SJSA1 (cell line): Measurements from ENCODE around the gene GFM1. TPM values are rescaled to one million over a fixed set of nuclear protein-coding genes. Genes with fewer than 3 reads are reported as not detected.
A peak's percentile ranks its signal among the peaks of the same experiment; 100 is the strongest.

Experiments used
- DNase-seq, 2 experiments: peaks; one replicate each; pipeline ENCODE4 v3.0.0-alpha.2; 2015 to 2020; ENCODE audit warnings: low spot score in 2 of 2, low read depth in 1 of 2
- H3K27ac ChIP-seq: fragments of 250-450 bp; sonication (Bioruptor Pico); 2 replicates; pipeline ENCODE4 v1.5.1; 2020; ENCODE audit warnings: mild to moderate bottlenecking, moderate library complexity
- H3K27me3 ChIP-seq: fragments of 250-450 bp; sonication (Bioruptor Pico); replicated peaks from 2 replicates; pipeline ENCODE4 v1.5.1; 2020; ENCODE audit warnings: mild to moderate bottlenecking, moderate library complexity
- H3K36me3 ChIP-seq: fragments of 250-450 bp; sonication (Bioruptor Pico); 2 replicates; pipeline ENCODE4 v1.5.1; 2020; ENCODE audit warnings: mild to moderate bottlenecking
- H3K4me1 ChIP-seq: fragments of 250-450 bp; sonication (Bioruptor Pico); replicated peaks from 2 replicates; pipeline ENCODE4 v1.6.1; 2021; ENCODE audit warnings: mild to moderate bottlenecking
- H3K4me3 ChIP-seq: fragments of 250-450 bp; sonication (Bioruptor Pico); 2 replicates; pipeline ENCODE4 v1.5.1; 2020; ENCODE audit warnings: mild to moderate bottlenecking
- H3K9me3 ChIP-seq: fragments of 250-450 bp; sonication (Bioruptor Pico); replicated peaks from 2 replicates; pipeline ENCODE4 v1.5.1; 2020; ENCODE audit warnings: mild to moderate bottlenecking
- total RNA-seq: library from RNA; depleted of rRNA; stranded (reverse); fragments of >200 nt; shearing (Covaris generic); gene quantifications from 2 replicates; pipeline ENCODE4 v1.2.3, GENCODE V29; 2014

GFM1 gene
- total RNA-seq, 1 experiment from 2014 or later = 33.4 TPM

DNA sequence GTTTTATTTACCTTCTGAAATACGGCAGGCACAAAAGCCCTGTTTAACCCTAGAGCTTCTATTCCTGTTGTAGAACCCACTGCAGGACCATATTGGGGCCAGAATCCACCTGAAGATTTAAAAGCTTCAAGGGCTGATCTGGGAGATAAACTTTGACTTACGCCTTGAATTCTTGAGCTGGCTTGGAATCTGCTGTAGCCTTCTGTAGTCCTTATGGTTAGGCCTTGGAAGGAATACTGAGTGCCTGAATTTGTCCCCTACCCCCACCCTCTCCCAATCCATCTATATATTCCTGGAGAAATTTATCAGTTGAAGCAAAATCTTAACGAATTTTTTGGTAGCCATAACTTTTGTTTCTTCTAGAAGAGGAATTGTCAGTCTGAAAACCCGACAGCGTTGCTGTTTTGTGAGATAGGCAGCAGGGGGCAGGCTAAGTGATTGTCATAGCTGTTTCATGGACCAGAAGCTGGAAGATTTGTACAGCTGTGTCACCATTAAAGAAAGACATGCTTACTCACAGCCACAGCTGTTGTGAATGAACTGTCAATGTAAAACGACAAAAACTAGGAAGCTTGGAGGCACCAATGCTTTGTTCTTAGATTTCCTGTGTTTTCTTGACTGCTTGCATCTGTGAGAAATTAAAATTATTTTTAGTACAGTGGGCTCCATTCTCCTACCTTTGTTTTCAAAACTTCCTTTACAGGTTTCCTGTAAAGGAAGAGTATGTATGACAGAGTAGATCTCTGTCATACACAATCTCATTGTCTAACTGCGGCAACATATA, 15.3 kb downstream of the GFM1 start:
- DNase-seq = peak; percentile 52 to 62
- Histone ChIP-seq H3K36me3 (peaks cover 76% of the 10 kb centered on the region), H3K4me3 (no peak overlapping the region), H3K4me1 (0 out of 2 replicates have a peak, but pooled peaks cover 3% of the 10 kb centered on the region), H3K27ac (no peak overlapping the region), H3K9me3 (no peaks in the 10 kb centered on the region), H3K27me3 (no peaks in the 10 kb centered on the region)

DNA sequence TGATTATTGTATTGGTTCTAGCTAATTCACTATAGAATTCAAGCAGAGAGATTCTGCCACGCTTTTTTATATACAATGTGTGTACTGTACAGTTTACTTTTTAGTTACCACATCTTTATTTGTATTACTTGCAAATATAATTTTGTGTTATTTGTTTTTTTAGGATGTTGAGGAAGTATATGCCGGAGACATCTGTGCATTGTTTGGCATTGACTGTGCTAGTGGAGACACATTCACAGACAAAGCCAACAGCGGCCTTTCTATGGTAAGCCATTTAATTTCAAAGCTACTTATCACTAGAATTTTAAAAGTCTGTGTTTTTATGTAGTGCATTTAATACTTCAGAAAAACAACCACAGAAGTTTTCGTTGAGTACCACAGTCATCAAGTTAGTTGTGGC, 16.4 kb downstream of the GFM1 start:
- peaks cover 77% of the 10 kb centered on the region for H3K36me3 ChIP-seq

DNA sequence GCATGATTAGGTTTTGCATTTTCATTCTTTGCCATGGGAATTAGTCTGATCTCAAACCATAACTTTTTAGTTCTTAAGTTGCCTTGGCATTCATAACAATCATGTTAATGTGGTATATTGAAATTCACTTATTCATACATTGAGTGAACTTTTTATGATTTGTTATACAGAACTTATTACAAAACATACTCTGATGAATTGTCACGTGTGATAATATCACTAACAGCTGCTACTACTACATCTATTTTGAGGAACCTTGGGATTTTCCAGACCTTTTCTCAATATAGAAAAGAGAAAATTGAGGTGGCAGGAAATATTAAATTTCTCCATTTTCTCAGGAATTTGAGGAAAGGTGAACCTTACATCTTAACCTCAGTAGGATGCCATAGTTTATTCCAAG, 18.9 kb downstream of the GFM1 start:
- 0 out of 2 replicates have a peak, but pooled peaks cover 3% of the 10 kb centered on the region for H3K4me1 ChIP-seq
- DNase-seq = no peak
- no peaks in the 10 kb centered on the region for H3K27me3 ChIP-seq
- H3K4me3 ChIP-seq = no peak overlapping the region
- no peaks in the 10 kb centered on the region for H3K9me3 ChIP-seq
- peaks cover 82% of the 10 kb centered on the region for H3K36me3 ChIP-seq
- no peak overlapping the region for H3K27ac ChIP-seq

More for the DNA sequence above, 16.4 kb downstream of the GFM1 start:
- 0 out of 2 replicates have a peak, but pooled peaks cover 3% of the 10 kb centered on the region for H3K4me1 ChIP-seq
- no peaks in the 10 kb centered on the region for H3K27me3 ChIP-seq
- no peak for DNase-seq
- no peak overlapping the region for H3K4me3 ChIP-seq
- H3K9me3 ChIP-seq = no peaks in the 10 kb centered on the region
- no peak overlapping the region for H3K27ac ChIP-seq

DNA sequence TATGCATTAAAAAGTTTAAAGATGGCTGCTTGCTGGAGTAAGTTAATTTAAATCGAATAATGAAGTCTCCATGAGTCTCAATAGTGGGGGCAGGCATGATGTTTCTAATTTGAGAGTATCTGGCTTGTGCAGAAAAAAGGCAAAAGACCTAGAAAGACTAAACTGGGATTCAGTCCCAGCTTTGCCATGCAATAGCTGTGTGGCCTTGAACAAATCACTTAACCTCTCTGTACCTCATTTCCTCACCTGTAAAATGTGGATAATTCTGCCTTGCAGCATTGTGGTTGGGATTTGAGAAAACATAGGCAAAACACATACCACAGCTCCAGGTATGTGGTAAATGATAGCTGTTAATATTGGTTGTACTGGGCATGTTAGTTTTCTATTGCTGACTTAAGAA, 19.5 kb downstream of the GFM1 start:
- Histone ChIP-seq H3K27ac (no peak overlapping the region), H3K4me1 (0 out of 2 replicates have a peak, but pooled peaks cover 3% of the 10 kb centered on the region), H3K4me3 (no peak overlapping the region), H3K36me3 (peaks cover 79% of the 10 kb centered on the region), H3K27me3 (no peaks in the 10 kb centered on the region), H3K9me3 (no peaks in the 10 kb centered on the region)
- DNase-seq = no peak

DNA sequence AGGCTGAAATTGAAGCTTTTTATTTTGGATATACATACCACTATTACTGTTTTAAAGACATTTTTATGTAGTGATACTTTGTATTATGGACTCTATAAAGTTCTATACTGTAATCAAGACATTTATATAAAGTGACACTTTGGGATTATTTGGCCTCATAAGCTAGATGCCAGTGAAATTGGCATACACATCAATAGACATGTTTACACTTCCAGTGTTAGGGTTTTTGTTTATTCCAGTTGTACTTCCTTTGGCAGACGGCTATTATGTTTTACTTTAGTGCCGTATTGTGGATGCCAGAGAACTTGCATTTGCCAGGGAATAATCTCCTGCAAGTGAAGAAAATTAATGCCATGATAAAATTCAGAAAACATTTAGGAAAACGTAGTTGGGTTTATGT, 22.1 kb downstream of the GFM1 start:
- H3K36me3 ChIP-seq = peaks cover 66% of the 10 kb centered on the region
- H3K4me1 ChIP-seq = no peaks in the 10 kb centered on the region
- no peak for DNase-seq
- H3K27ac ChIP-seq = no peak overlapping the region
- no peaks in the 10 kb centered on the region for H3K27me3 ChIP-seq
- H3K9me3 ChIP-seq = no peaks in the 10 kb centered on the region
- no peak overlapping the region for H3K4me3 ChIP-seq

DNA sequence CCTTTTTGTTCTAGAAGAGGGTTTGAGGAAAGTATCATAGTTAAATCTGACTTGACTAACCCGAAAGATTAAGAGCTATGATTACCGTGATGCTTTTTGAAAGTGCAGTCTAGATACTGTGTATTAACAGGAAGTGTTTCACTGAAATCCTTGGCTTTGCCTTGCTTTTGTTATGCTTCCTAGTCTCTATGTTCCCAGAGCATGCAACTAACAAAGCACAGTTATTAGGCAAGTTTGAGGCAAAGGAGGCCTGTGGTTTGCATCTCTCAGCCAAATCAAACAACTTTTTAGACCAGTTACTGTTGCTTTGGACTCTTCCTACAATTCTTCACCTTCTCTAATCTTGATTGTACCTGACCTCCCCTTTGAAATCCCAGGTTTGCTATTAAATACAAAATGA, 24.2 kb downstream of the GFM1 start:
- Histone ChIP-seq H3K4me1 (no peaks in the 10 kb centered on the region), H3K36me3 (peaks cover 56% of the 10 kb centered on the region), H3K4me3 (no peak overlapping the region), H3K9me3 (no peaks in the 10 kb centered on the region), H3K27ac (no peak overlapping the region), H3K27me3 (no peaks in the 10 kb centered on the region)
- no peak for DNase-seq

DNA sequence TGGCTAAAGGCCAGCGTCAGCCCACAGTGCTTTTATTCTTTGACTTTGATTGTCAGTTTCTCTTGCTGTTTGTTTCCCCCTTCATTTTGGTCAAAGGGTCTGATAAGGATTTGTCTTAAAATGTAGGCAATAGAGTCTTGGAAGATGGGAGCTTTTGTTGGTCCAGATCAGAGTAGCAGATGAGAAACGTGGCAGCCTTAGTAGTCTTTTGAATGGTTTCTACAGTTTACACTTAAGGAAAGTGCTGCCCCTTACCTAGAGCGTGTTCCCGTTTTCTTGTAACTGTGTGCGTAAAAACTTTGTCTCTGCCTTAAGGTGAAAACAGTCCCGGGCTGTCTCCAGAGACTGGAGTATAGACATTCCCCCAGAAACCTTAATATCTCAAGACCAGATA, 27.5 kb downstream of the GFM1 start:
- no peak for DNase-seq
- Histone ChIP-seq H3K4me1 (no peaks in the 10 kb centered on the region), H3K36me3 (peaks cover 27% of the 10 kb centered on the region), H3K27me3 (no peaks in the 10 kb centered on the region), H3K4me3 (no peak overlapping the region), H3K9me3 (no peaks in the 10 kb centered on the region), H3K27ac (no peak overlapping the region)

DNA sequence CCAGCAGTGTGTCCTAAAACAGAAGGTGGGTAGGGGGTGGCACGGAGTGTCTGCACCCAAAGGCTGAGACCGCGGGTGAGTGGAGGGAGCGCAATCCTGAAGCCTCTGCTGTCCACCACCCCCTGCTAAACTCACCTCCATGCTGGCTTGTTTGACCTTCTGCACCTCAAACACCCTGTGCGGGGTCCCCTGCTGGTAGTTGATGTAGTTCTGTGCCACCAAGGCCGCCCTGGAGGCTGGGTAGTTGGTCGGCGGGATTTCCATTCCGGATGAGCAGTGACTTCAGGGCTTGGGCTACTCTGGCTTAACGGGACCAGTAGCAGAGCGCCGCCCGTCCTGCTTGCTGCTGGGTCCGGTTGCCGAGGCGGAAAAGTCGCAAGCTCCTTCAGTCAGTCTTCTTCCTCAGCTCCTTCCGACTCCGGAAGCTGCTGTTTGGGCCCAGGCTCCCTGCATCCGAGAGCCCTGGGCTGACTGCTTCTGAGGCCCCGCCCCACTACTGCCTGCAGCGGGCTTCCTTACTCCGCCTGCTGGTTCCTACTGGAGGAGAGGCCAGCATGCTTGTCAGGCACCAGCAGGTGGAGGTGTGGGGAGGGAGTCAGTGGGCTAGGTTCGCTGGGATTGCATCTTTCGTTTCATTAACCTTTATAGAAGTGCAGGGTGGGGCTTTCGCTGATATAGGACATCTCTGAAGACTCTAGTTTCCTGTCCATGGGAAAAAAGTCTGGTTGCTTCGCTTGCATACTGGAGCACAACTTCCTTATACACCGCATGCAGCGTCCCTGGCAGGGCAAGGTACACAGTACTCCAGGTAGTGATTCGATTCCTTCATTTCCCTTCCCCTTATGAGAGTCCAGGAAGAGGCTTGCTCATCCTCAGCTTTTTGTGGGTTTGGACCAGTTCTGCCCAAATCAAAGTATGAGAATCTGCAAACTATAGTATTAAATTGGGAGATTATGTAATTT, 28.2 kb downstream of the GFM1 start, which contains the start of gene LXN:
LXN (minus strand) TSS at position 434 of the 962 bp plus-strand sequence; CDS start at position 264, 170 bp downstream.
- H3K4me1 ChIP-seq = no peaks in the 10 kb centered on the region
- DNase-seq = no peak
- H3K9me3 ChIP-seq = no peaks in the 10 kb centered on the region
- H3K36me3 ChIP-seq = peaks cover 23% of the 10 kb centered on the region
- H3K27ac ChIP-seq = no peak within 1 kb of the TSS
- no peak within 1 kb of the TSS for H3K4me3 ChIP-seq
- H3K27me3 ChIP-seq = no peaks in the 10 kb centered on the region

DNA sequence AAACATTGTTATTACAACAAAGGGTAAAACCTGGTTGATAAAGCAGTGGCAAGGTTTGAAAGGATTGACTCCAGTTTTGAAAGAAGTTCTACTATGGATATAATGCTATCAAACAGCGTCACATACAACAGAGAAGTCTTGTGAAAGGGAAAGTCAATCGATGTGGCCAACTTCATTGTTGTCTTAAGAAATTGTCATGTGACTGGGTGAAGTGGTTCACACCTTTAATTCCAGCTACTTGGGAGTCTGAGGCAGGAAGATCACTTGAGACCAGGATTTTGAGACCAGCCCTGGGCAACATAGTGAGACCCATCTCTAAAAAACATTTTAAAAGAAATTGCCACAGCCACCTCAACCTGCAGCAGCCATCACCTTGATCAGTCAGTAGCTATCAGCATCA, 34.4 kb downstream of the GFM1 start:
- Histone ChIP-seq H3K27me3 (no peaks in the 10 kb centered on the region), H3K4me3 (no peak overlapping the region), H3K9me3 (no peaks in the 10 kb centered on the region), H3K27ac (no peak overlapping the region), H3K4me1 (peaks cover 14% of the 10 kb centered on the region), H3K36me3 (peaks cover 25% of the 10 kb centered on the region)
- DNase-seq = no peak

DNA sequence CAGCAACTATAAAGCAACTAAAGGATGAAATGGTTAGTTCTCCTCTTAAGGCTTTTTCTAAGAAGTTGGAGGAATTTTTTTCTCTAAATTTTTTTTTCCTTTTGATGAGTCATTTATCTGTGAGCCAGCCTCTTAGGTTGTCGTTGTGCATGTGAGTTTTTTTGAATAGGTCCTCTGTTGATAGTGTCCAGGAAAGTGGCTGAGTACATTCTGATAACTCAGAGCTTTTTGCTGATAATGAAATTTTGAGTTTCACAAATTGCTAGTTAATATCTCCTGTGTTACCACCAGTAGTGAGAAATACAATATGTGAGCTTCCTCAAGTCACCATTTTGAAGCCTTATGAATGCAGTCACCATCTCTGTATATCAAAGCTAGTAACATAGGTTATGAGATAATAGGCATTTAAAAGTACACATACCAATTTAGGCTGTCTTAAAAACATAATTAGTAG, 35.2 kb downstream of the GFM1 start:
- Histone ChIP-seq H3K4me1 (peaks cover 18% of the 10 kb centered on the region), H3K4me3 (no peak overlapping the region), H3K27ac (no peak overlapping the region), H3K27me3 (no peaks in the 10 kb centered on the region), H3K36me3 (peaks cover 28% of the 10 kb centered on the region), H3K9me3 (no peaks in the 10 kb centered on the region)
- no peak for DNase-seq

DNA sequence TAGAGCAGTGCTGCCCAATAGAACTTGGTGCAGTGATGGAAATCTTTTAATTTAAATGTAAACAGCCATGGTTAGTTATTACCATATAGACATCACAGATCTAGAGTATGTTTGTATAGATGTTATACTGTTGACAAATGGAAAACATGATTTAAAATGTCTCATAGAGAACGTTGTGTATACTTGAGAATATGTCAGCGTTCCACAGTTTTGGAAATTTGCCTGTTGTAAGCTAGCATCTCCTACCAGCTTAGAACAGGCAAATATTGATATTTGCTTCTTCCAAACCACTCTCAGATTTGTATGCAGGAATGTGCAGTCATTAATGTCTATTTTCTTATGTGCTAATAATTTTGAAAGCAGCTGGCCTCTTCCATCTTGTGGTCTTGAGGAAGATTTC, 36.5 kb downstream of the GFM1 start:
- Histone ChIP-seq H3K9me3 (no peaks in the 10 kb centered on the region), H3K36me3 (peaks cover 34% of the 10 kb centered on the region), H3K27me3 (no peaks in the 10 kb centered on the region), H3K27ac (no peak overlapping the region), H3K4me1 (peaks cover 18% of the 10 kb centered on the region), H3K4me3 (no peak overlapping the region)
- no peak for DNase-seq

DNA sequence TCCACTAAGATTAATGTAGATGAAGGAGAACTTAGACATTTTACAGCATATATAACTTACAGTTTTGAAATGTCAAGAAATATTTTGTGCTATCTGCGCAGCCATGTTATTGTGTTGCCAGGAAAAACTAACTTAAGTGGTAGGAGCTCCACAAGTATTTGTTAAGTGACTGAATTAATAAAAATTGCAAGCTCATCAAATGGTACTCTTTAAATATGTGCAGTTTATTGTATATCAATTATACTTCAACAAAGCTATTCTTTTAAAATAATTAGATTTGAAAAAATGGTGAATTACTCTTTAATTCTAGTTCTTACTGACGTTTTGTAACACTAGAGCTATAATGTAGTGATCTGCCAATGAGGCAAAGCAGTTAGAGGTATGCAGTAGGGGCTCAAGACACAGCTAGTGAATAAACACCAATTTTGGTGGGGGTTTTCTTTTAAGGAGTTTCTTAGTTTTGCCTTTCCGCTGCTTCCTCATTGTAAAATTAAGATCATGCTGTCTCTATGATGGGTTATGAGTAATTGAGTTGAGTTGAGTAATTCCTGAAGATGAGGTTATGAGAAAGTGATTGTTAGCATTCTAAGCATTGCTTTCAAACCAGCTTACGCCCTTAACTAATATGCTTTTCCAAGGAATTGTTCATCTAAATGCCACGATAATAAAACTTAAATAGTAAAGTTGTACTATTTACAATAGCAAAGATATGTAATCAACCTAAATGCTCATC, 39.1 kb downstream of the GFM1 start:
- DNase-seq = no peak
- peaks cover 30% of the 10 kb centered on the region for H3K36me3 ChIP-seq
- H3K9me3 ChIP-seq = no peaks in the 10 kb centered on the region
- H3K27ac ChIP-seq = peak overlapping the region; percentile 22
- H3K4me3 ChIP-seq = no peak overlapping the region
- H3K4me1 ChIP-seq = peaks cover 18% of the 10 kb centered on the region
- no peaks in the 10 kb centered on the region for H3K27me3 ChIP-seq

DNA sequence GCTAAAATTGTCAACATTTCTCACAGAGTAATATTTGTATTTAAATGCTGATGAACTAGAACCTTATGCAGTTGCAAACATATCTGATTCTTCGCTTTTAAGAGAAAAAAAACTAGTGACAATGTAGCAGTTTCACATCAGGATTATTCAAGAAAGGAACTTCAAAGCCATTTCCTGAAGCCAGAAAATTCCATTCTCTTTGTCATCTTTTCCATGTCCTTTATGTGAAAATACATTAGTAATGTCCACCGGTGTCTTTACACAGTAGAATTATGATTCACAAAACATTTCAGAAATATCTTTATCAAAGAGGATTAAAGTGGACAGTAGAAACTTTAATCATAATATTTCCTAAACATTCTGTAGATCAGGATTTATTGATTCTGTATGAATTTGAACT, 40.8 kb downstream of the GFM1 start:
- H3K4me3 ChIP-seq = no peak overlapping the region

More for the DNA sequence above, 40.8 kb downstream of the GFM1 start:
- H3K9me3 ChIP-seq = no peaks in the 10 kb centered on the region
- H3K36me3 ChIP-seq = peaks cover 25% of the 10 kb centered on the region
- H3K4me1 ChIP-seq = peaks cover 10% of the 10 kb centered on the region
- H3K27ac ChIP-seq = peak overlapping the region; percentile 18
- no peaks in the 10 kb centered on the region for H3K27me3 ChIP-seq
- DNase-seq = no peak
